ENCODE data around the gene NEUROG2.
"Not testable (repeated sequence)": the region's sequence is repeated elsewhere in the genome, so short reads cannot be mapped to it uniquely, and the experiment has no call there.

The NEUROG2 gene

GRCh38 chr4:112516066-112516470 lies at the start of gene NEUROG2:
TSS of gene NEUROG2 (minus strand) at chr4:112516180. CDS start at chr4:112515475, 705 bp downstream.
- no peak for DNase-seq

- DNase-seq = no peak
These were observed 48.8 kb upstream of the NEUROG2 start for GRCh38 chr4:112564706-112565270.

- no peak for DNase-seq
These were observed 47.6 kb upstream of the NEUROG2 start for GRCh38 chr4:112563431-112564200.

- DNase-seq = no peak
These were observed 46.4 kb upstream of the NEUROG2 start for GRCh38 chr4:112562254-112562879.

GRCh38 chr4:112560084-112560483 lies 44.1 kb upstream of the NEUROG2 start:
- DNase-seq = no peak

GRCh38 chr4:112559053-112559452 lies 43.1 kb upstream of the NEUROG2 start:
- DNase-seq = no peak

- DNase-seq = no peak
These were observed 41.9 kb upstream of the NEUROG2 start for GRCh38 chr4:112557676-112558411.

- DNase-seq = not testable (repeated sequence)
These were observed 38.3 kb upstream of the NEUROG2 start for GRCh38 chr4:112554271-112554670.

GRCh38 chr4:112552668-112553067 lies 36.7 kb upstream of the NEUROG2 start:
- DNase-seq = no peak

GRCh38 chr4:112550728-112551127 lies 34.7 kb upstream of the NEUROG2 start:
- DNase-seq = no peak

GRCh38 chr4:112546476-112546875 lies 30.5 kb upstream of the NEUROG2 start:
- DNase-seq = no peak

- no peak for DNase-seq
These were observed 29.4 kb upstream of the NEUROG2 start for GRCh38 chr4:112545346-112545745.

GRCh38 chr4:112540695-112541094 lies 24.7 kb upstream of the NEUROG2 start:
- DNase-seq = no peak

- DNase-seq = no peak
These were observed 20.1 kb upstream of the NEUROG2 start for GRCh38 chr4:112536123-112536522.

GRCh38 chr4:112532267-112532666 lies 16.3 kb upstream of the NEUROG2 start:
- no peak for DNase-seq

- DNase-seq = no peak
These were observed 15.2 kb upstream of the NEUROG2 start for GRCh38 chr4:112531146-112531545.

- no peak for DNase-seq
These were observed 10.1 kb upstream of the NEUROG2 start for GRCh38 chr4:112526061-112526460.

GRCh38 chr4:112523764-112524505 lies 8.0 kb upstream of the NEUROG2 start:
- DNase-seq = peak in 1 of 2 experiments; percentile 13

GRCh38 chr4:112523008-112523721 lies 7.2 kb upstream of the NEUROG2 start:
- no peak for DNase-seq

- not testable (repeated sequence) for DNase-seq
These were observed 6.5 kb upstream of the NEUROG2 start for GRCh38 chr4:112522431-112522830.

GRCh38 chr4:112521123-112522023 lies 5.4 kb upstream of the NEUROG2 start:
- DNase-seq = no peak

All from SW 1271 (cell line).